Cardiac muscle cell (in vitro differentiated cells and primary cell): ENCODE results near the gene BATF2. TPM values are rescaled to one million over a fixed set of nuclear protein-coding genes. Genes with fewer than 3 reads are reported as not detected.

ENCODE experiments used
- DNase-seq, 2 donors: peaks; one replicate each; pipeline versions ENCODE4 v3.0.0 to v3.0.0-alpha.2; 2010 to 2017; ENCODE audit warnings: low read depth in 1 of 2, low spot score in 1 of 2
- H3K27ac ChIP-seq: fragments of 200-600 bp; sonication (generic); 2 replicates; pipeline ENCODE4 v1.5.1; 2016
- H3K27me3 ChIP-seq: fragments of 200-600 bp; sonication (generic); 2 replicates; pipeline ENCODE4 v1.6.0; 2016; ENCODE audit warnings: control low read depth
- H3K36me3 ChIP-seq: fragments of 200-600 bp; sonication (generic); 2 replicates; pipeline ENCODE4 v1.5.1; 2016; ENCODE audit warnings: control low read depth
- H3K4me1 ChIP-seq: fragments of 200-600 bp; sonication (generic); 2 replicates; pipeline ENCODE4 v1.8.1; 2017; ENCODE audit warnings: low read depth, mild to moderate bottlenecking, mixed run types
- H3K4me3 ChIP-seq: fragments of 200-600 bp; sonication (generic); 2 replicates; pipeline ENCODE4 v1.5.1; 2016; ENCODE audit warnings: mild to moderate bottlenecking
- H3K9me3 ChIP-seq: fragments of 200-600 bp; sonication (generic); 2 replicates; pipeline ENCODE4 v1.5.1; 2017; ENCODE audit warnings: low read depth, mild to moderate bottlenecking, control low read depth
- CTCF ChIP-seq: IDR thresholded peaks from 2 replicates; pipeline ENCODE4 v1.5.1; 2012; ENCODE audit warnings: low read depth, mild to moderate bottlenecking, low read length
- polyA plus RNA-seq: library from polyadenylated mRNA; unstranded; fragments of >200 nt; fragmentation: Nextera tagmentation; extraction: Ambion mirVana; gene quantifications from 2 replicates; pipeline ENCODE4 v1.2.1, GENCODE V29; 2016
- total RNA-seq: library from RNA; depleted of rRNA; stranded (reverse); fragments of >200 nt; gene quantifications from 2 replicates; pipeline ENCODE4 v1.2.3, GENCODE V29; 2016

The BATF2 gene, protein sequence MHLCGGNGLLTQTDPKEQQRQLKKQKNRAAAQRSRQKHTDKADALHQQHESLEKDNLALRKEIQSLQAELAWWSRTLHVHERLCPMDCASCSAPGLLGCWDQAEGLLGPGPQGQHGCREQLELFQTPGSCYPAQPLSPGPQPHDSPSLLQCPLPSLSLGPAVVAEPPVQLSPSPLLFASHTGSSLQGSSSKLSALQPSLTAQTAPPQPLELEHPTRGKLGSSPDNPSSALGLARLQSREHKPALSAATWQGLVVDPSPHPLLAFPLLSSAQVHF
- 0.21 and 0.25 TPM in 2 replicates for total RNA-seq
- polyA plus RNA-seq, result not detected in 2 replicates

GRCh38 chr11:64996710-64997380, at the start of gene BATF2:
TSS of gene BATF2 (minus strand) at chr11:64996971. CDS start at chr11:64996914, 57 bp downstream.
- Histone ChIP-seq H3K36me3 (no peaks in the 10 kb centered on the region), H3K27ac (no peak within 1 kb of the TSS), H3K27me3 (no peaks in the 10 kb centered on the region), H3K4me1 (no peaks in the 10 kb centered on the region), H3K4me3 (no peak within 1 kb of the TSS), H3K9me3 (no peaks in the 10 kb centered on the region)
- DNase-seq, result peak; percentile 76 to 83
- TF ChIP-seq CTCF, result peak; percentile 35

DNA sequence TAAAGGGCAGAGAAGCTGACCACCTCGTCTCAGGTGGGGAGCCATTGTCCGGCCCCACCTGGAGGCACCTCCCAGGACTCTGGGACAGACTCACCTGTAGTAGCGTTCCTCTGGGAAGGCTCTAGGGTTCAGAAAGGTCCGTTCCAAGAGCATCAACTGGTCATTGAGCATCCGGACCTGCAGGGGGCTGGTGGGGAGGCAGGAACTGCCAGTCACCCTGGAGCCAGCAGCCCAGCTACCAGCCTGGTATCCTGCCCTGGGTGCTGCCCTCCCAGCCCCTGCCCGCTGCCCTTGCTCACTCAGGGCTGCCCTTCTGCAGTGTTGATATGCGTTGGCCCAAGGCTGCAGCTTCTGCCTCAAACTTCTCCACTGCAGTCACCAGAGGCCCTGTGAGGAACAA, 49.0 kb upstream of the BATF2 start:
- no peaks in the 10 kb centered on the region for H3K27me3 ChIP-seq
- H3K4me3 ChIP-seq, result no peak overlapping the region
- H3K4me1 ChIP-seq, result no peaks in the 10 kb centered on the region
- no peak for DNase-seq
- no peaks in the 10 kb centered on the region for H3K9me3 ChIP-seq
- H3K36me3 ChIP-seq, result peaks cover 9% of the 10 kb centered on the region
- H3K27ac ChIP-seq, result no peak overlapping the region
- no peak for TF ChIP-seq CTCF

DNA sequence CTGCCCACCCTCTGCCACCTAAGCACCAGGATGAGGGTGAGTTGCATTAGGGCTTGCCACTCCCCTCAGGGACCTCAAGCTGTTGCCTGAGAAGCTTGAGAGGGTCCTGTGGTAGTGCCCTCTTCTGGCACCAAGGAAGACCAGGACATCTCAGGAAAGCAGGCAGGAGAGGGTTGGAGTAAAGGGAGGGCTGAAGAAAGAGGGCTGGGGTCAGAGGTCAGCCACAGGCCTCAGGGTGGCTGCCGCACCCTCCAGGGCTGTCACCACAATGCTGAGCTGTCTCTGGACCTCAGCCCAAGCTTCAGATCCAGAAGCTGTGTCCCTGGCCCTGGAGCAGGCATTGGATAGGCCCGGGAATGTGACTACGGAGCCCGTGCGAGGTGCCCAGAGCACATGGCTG, 48.3 kb upstream of the BATF2 start:
- no peak for DNase-seq
- Histone ChIP-seq H3K9me3 (no peaks in the 10 kb centered on the region), H3K27me3 (no peaks in the 10 kb centered on the region), H3K27ac (no peak overlapping the region), H3K36me3 (peaks cover 9% of the 10 kb centered on the region), H3K4me1 (peaks cover 4% of the 10 kb centered on the region), H3K4me3 (no peak overlapping the region)
- TF ChIP-seq CTCF, result no peak

DNA sequence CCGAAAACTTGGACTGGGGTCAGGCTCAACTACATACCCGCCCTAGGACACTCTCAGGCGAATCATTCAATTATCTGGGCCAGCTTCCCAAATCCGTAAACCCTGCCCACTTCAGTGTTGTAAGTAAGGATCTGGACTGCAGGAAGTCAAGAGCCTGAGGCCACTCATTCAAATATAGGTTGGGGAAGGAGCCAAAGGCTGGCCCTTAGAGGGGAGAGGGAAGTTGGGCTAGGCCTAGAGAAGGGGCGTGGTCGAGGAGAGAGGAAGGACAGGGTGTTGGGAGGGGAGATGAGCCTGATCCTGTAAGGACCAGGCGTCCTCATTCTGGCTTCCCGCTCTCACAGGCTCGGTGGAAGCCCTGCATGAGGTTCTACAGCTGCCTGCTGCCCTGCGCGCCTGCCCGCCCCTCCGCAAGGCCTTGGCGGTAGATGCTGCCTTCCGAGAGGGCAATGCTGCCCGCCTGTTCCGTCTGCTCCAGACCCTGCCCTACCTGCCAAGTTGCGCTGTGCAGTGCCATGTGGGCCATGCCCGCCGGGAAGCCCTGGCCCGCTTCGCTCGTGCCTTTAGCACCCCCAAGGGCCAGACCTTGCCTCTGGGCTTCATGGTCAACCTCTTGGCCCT, 47.2 kb upstream of the BATF2 start:
- no peaks in the 10 kb centered on the region for H3K27me3 ChIP-seq
- no peak overlapping the region for H3K4me3 ChIP-seq
- TF ChIP-seq CTCF, result no peak
- peaks cover 4% of the 10 kb centered on the region for H3K4me1 ChIP-seq
- H3K36me3 ChIP-seq, result peaks cover 12% of the 10 kb centered on the region
- H3K9me3 ChIP-seq, result no peaks in the 10 kb centered on the region
- no peak overlapping the region for H3K27ac ChIP-seq
- peak in 1 of 2 donors; percentile 29 for DNase-seq

- no peak for DNase-seq
- Histone ChIP-seq H3K36me3 (peaks cover 12% of the 10 kb centered on the region), H3K4me3 (no peak overlapping the region), H3K27me3 (no peaks in the 10 kb centered on the region), H3K4me1 (peaks cover 4% of the 10 kb centered on the region), H3K9me3 (no peaks in the 10 kb centered on the region), H3K27ac (no peak overlapping the region)
- TF ChIP-seq CTCF, result no peak
These were observed 46.1 kb upstream of the BATF2 start for GRCh38 chr11:65042891-65043290.
